ENCODE data around the gene SPAG16.

DNA sequence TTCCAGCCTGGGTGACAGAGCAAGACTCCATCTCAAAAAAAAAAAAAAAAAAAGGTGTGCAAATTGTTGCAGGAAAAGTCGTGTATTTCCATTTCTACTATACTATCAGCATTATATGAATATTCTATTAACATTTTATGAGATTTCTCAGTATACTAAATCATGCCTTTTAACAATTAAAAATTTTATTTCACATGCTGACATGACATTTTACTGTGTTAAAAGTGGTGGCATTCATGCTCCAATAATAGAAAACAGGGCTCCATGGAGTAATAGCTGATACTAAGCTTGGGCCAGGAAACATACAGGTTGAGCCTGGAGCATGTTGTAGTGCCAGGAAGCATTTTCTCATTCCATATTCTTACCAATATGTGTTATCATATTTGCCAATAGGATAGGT, 141.4 kb downstream of the SPAG16 start:
- TF ChIP-seq POLR2A (IDR thresholded peaks at IDR 0.05) (no peak), CTCF (IDR thresholded peaks at IDR 0.05) (no peak)

Measured in body of pancreas (tissue), 4 donors.